ENCODE measurements around the gene PABPN1L.

- TF ChIP-seq CTCF (IDR thresholded peaks at IDR 0.05) (no peak), POLR2A (IDR thresholded peaks at IDR 0.05) (no peak)
Observed at GRCh38 chr16:88900662-88901052, 34.2 kb upstream of the PABPN1L start.

Data from right lobe of liver (tissue), 4 donors.